ENCODE data around the gene HAGHL.

Gene HAGHL

GRCh38 chr16:722835-723633, 3.9 kb upstream of the HAGHL start:
- no peak for DNase-seq

GRCh38 chr16:723695-724094, 3.2 kb upstream of the HAGHL start:
- no peak for DNase-seq

GRCh38 chr16:724188-725040, 2.5 kb upstream of the HAGHL start:
- no peak for DNase-seq

- DNase-seq, result no peak
These were observed 1.9 kb upstream of the HAGHL start for GRCh38 chr16:725041-725376.

- DNase-seq, result no peak
These were observed 1.3 kb upstream of the HAGHL start for GRCh38 chr16:725463-726187.

- DNase-seq, result no peak
These were observed 793 bp upstream of the HAGHL start for GRCh38 chr16:726188-726437.

- DNase-seq, result no peak
These were observed 528 bp downstream of the HAGHL start for GRCh38 chr16:727291-727977.

GRCh38 chr16:728131-728889, 1.4 kb downstream of the HAGHL start:
- DNase-seq, result no peak

- no peak for DNase-seq
These were observed 2.2 kb downstream of the HAGHL start for GRCh38 chr16:728890-729744.

GRCh38 chr16:729768-730665, 3.1 kb downstream of the HAGHL start:
- DNase-seq, result no peak

GRCh38 chr16:730666-731509, 4.0 kb downstream of the HAGHL start:
- no peak for DNase-seq

GRCh38 chr16:732332-732731, 5.4 kb downstream of the HAGHL start:
- no peak for DNase-seq

GRCh38 chr16:732936-733335, 6.0 kb downstream of the HAGHL start:
- DNase-seq, result no peak

- DNase-seq, result no peak
These were observed 6.7 kb downstream of the HAGHL start for GRCh38 chr16:733382-734207.

- no peak for DNase-seq
These were observed 7.5 kb downstream of the HAGHL start for GRCh38 chr16:734208-734980.

- no peak for DNase-seq
These were observed 8.3 kb downstream of the HAGHL start for GRCh38 chr16:734981-735881.
